Osteoblast (primary cell): ENCODE results near the gene SLC25A26. TPM values are rescaled to one million over a fixed set of nuclear protein-coding genes. Genes with fewer than 3 reads are reported as not detected.

ENCODE experiments used
- DNase-seq: peaks from one replicate; pipeline ENCODE4 v3.0.0; 2011; ENCODE audit warnings: low spot score, mixed read lengths; ENCODE audit not compliant: insufficient read length; ENCODE audit errors: missing footprints
- H2AFZ ChIP-seq: 2 replicates; pipeline ENCODE4 v1.6.0; 2011; ENCODE audit warnings: mild to moderate bottlenecking, low read length
- H3K27ac ChIP-seq: 2 replicates; pipeline ENCODE4 v1.5.1; 2011; ENCODE audit warnings: mild to moderate bottlenecking, low read depth, low read length, moderate library complexity
- H3K27me3 ChIP-seq: 2 replicates; pipeline ENCODE4 v1.6.0; 2012; ENCODE audit warnings: mild to moderate bottlenecking, control low read depth, inconsistent platforms, low read length, moderate library complexity; ENCODE audit not compliant: insufficient read depth
- H3K36me3 ChIP-seq: 2 replicates; pipeline ENCODE4 v1.5.1; 2011; ENCODE audit warnings: mild to moderate bottlenecking, low read length, control low read depth, moderate library complexity; ENCODE audit not compliant: insufficient read depth
- H3K4me1 ChIP-seq: 2 replicates; pipeline ENCODE4 v1.5.1; 2011; ENCODE audit warnings: mild to moderate bottlenecking, low read length, control low read depth, moderate library complexity; ENCODE audit not compliant: insufficient read depth
- H3K4me2 ChIP-seq: 2 replicates; pipeline ENCODE4 v1.6.0; 2011; ENCODE audit warnings: mild to moderate bottlenecking, low read length; ENCODE audit not compliant: insufficient read depth
- H3K4me3 ChIP-seq: fragments of 200-600 bp; sonication (generic); 3 replicates; pipeline ENCODE4 v1.5.1; 2012; ENCODE audit warnings: mild to moderate bottlenecking, low read length, inconsistent platforms; ENCODE audit not compliant: insufficient read depth
- H3K79me2 ChIP-seq: 2 replicates; pipeline ENCODE4 v1.6.0; 2012; ENCODE audit warnings: mild to moderate bottlenecking, low read length, control low read depth, inconsistent platforms; ENCODE audit not compliant: insufficient read depth
- H3K9me3 ChIP-seq: 2 replicates; pipeline ENCODE4 v1.5.1; 2011; ENCODE audit warnings: low read depth, low read length, control low read depth
- H4K20me1 ChIP-seq: 2 replicates; pipeline ENCODE4 v1.6.0; 2012; ENCODE audit warnings: mild to moderate bottlenecking, low read length, control low read depth; ENCODE audit not compliant: insufficient read depth
- total RNA-seq: library from RNA; depleted of rRNA; stranded (reverse); fragments of >200 nt; gene quantifications from 2 replicates; pipeline ENCODE4 v1.2.3, GENCODE V29; 2012
- TF ChIP-seq, protein P1 (sequence below): IDR thresholded peaks from 2 replicates; pipeline ENCODE4 v1.5.1; 2011; ENCODE audit warnings: mild to moderate bottlenecking, low read depth, low read length, moderate library complexity; ENCODE audit errors: extremely low read depth

Gene SLC25A26
- total RNA-seq, 1 donor: 26.1 TPM

DNA sequence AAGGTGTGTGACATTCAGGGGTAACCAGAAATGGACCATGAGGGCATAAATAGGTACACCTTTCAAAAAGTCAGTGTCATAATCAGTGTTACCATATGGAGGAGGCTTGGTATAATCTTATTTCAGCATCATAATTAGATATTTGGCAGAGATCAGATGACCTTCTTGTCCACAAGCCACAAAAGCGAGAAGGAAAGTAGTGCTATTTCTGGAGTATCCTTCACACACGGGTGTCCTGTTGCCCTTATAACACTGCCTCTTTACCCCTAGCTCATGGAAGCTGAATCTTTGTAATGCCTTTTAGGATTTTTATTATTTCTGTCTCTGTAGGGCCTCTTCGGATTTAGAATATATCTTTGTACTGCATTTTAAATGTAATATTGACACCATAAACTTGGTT lies 147.2 kb downstream of the SLC25A26 start:
- Histone ChIP-seq H3K27ac (no peak overlapping the region), H3K79me2 (no peaks in the 10 kb centered on the region), H3K36me3 (no peaks in the 10 kb centered on the region), H3K4me1 (peaks cover 2% of the 10 kb centered on the region), H3K9me3 (no peaks in the 10 kb centered on the region), H3K4me2 (no peak overlapping the region), H2AFZ (no peak overlapping the region), H3K4me3 (no peak overlapping the region), H4K20me1 (no peaks in the 10 kb centered on the region), H3K27me3 (no peaks in the 10 kb centered on the region)
- no peak for DNase-seq
- TF ChIP-seq, protein P1, sequence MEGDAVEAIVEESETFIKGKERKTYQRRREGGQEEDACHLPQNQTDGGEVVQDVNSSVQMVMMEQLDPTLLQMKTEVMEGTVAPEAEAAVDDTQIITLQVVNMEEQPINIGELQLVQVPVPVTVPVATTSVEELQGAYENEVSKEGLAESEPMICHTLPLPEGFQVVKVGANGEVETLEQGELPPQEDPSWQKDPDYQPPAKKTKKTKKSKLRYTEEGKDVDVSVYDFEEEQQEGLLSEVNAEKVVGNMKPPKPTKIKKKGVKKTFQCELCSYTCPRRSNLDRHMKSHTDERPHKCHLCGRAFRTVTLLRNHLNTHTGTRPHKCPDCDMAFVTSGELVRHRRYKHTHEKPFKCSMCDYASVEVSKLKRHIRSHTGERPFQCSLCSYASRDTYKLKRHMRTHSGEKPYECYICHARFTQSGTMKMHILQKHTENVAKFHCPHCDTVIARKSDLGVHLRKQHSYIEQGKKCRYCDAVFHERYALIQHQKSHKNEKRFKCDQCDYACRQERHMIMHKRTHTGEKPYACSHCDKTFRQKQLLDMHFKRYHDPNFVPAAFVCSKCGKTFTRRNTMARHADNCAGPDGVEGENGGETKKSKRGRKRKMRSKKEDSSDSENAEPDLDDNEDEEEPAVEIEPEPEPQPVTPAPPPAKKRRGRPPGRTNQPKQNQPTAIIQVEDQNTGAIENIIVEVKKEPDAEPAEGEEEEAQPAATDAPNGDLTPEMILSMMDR: no peak

DNA sequence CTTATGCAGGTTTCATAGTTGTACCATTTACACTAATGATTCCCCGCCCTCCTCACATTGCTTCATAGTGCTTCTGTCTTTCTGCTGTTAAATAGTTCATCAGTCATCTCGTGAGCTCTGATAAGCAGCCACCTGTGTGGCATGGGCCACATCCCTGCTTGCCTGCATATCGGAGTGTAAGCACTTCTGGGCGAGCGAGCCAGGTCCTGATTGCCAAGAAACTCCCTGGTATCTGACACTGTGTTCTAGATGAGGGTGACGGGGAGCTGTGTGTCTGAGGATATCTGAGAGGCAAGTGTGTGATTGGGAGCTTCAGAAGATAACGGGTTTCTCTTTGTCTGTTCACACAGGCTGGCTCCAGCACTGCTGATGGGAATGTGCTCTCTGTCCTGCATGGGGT lies 149.4 kb downstream of the SLC25A26 start:
- TF ChIP-seq, protein P1: no peak
- no peaks in the 10 kb centered on the region for H3K27me3 ChIP-seq
- no peak overlapping the region for H3K27ac ChIP-seq
- no peak overlapping the region for H2AFZ ChIP-seq
- H3K4me3 ChIP-seq: no peak overlapping the region
- DNase-seq: no peak
- no peaks in the 10 kb centered on the region for H3K4me1 ChIP-seq
- H3K9me3 ChIP-seq: no peaks in the 10 kb centered on the region
- no peaks in the 10 kb centered on the region for H3K79me2 ChIP-seq
- H3K36me3 ChIP-seq: no peaks in the 10 kb centered on the region
- H4K20me1 ChIP-seq: no peaks in the 10 kb centered on the region
- H3K4me2 ChIP-seq: no peak overlapping the region

DNA sequence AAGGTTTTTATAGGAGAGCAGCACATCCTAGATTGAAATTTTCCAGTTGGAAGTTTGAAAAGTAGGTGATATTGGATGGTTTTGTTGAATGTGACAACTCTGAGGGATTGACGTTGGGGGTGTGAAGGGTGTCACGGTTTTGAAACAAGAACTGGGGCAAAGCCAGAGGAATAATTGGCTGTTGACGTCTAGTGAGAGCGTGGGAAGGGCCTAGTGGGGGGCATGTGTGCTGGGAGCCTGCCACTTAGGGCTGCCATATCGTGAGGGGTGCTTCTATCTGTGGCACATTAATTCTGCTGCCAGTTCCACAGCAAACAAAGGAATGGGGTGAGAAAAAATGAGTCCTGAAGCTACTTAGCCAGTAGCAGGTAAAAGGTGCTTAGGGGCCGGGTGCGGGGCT lies 150.6 kb downstream of the SLC25A26 start:
- Histone ChIP-seq H3K27me3 (no peaks in the 10 kb centered on the region), H3K36me3 (no peaks in the 10 kb centered on the region), H3K4me3 (no peak overlapping the region), H4K20me1 (no peaks in the 10 kb centered on the region), H3K9me3 (no peaks in the 10 kb centered on the region), H3K79me2 (no peaks in the 10 kb centered on the region), H2AFZ (no peak overlapping the region), H3K27ac (no peak overlapping the region), H3K4me1 (peaks cover 3% of the 10 kb centered on the region), H3K4me2 (no peak overlapping the region)
- TF ChIP-seq, protein P1: no peak
- DNase-seq: no peak

DNA sequence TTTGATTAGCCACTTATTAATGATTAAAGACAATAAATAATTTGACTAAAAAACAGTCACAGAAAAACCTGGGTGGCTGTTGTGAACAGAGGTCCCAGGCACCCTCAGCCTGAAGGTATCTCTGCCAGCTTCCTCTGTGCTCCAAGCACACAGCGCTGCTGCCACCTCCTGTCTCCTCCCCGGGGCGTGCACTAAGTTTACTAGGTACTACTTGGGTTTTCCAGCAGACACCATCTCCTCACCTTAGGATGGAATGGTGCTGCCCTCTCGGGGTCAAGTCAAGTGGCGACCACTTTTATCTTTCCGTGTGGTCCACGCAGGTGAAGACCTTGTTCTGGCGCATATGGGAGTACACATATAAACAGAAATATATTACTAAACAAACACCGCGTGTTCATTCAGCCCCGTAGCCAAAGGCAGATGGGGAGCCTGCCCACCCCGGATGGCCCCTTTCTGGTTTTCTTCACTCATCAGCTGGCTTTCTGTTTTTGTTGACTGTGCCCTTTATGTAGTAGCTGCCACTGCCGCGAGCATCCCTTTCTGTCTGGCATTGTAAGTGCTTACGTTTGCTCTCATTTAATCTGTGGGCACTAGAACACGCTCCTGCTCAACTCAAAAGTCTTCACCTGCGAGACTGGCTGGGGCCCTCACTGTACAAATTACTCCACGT lies 152.0 kb downstream of the SLC25A26 start:
- Histone ChIP-seq H3K27me3 (no peaks in the 10 kb centered on the region), H2AFZ (no peak overlapping the region), H3K4me1 (peaks cover 11% of the 10 kb centered on the region), H3K9me3 (no peaks in the 10 kb centered on the region), H3K79me2 (no peaks in the 10 kb centered on the region), H3K4me3 (no peak overlapping the region), H4K20me1 (no peaks in the 10 kb centered on the region), H3K4me2 (no peak overlapping the region), H3K27ac (no peak overlapping the region), H3K36me3 (no peaks in the 10 kb centered on the region)
- DNase-seq: no peak
- TF ChIP-seq, protein P1: peak; percentile 14
